ENCODE results near the gene IGLL5. TPM values are rescaled to one million over a fixed set of nuclear protein-coding genes. Genes with fewer than 3 reads are reported as not detected.

Gene IGLL5
- total RNA-seq, 1 donor, result not detected

- DNase-seq (ENCODE audit: low read depth), result no peak
- no peak overlapping the region for H3K4me3 ChIP-seq (ENCODE audit: low read depth, low read length)
- TF ChIP-seq CTCF (IDR thresholded peaks at IDR 0.05; ENCODE audit: insufficient read depth, low read depth, low read length), result no peak
These were observed 27.4 kb downstream of the IGLL5 start for GRCh38 chr22:22914726-22915669.

- no peak for DNase-seq (ENCODE audit: low read depth)
- H3K4me3 ChIP-seq (ENCODE audit: low read depth, low read length), result no peak overlapping the region
- no peak for TF ChIP-seq CTCF (IDR thresholded peaks at IDR 0.05; ENCODE audit: insufficient read depth, low read depth, low read length)
These were observed 28.0 kb downstream of the IGLL5 start for GRCh38 chr22:22915670-22916035.

DNA sequence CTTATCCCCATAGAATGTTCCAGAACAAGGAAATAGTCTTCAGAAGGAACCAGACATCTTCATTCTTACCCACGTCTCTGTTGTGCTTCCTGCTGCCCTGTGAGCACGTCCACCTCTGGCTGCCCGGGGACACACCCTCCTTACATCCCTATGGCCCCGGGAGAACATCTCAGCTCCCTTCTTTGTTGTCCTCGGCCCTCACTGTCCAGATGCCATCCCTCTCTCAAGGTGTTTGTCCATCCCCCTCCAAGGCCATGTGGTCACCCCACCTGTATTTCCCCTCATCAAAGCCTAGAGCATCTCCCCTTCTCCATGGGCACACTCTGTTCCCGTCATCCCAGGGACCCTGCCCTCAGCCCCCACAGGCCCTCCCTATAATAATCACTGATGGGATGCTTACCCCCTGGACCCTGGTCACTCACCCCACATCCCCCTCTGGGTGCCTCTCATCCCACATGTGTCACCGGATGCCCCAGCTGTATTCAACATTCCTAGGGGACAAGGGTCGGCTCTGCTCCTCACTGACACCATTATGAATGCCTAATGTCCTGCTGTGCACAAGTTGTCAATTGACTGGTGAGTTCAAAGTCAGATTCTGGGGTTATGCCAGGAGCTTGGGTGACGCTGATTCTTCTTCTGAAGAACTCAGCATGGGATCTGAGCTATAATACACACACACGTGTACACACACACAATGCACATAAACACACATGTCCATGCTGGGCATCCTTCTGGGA, 28.8 kb downstream of the IGLL5 start:
- DNase-seq (ENCODE audit: low read depth), result no peak
- TF ChIP-seq CTCF (IDR thresholded peaks at IDR 0.05; ENCODE audit: insufficient read depth, low read depth, low read length), result no peak
- H3K4me3 ChIP-seq (ENCODE audit: low read depth, low read length), result no peak overlapping the region

DNA sequence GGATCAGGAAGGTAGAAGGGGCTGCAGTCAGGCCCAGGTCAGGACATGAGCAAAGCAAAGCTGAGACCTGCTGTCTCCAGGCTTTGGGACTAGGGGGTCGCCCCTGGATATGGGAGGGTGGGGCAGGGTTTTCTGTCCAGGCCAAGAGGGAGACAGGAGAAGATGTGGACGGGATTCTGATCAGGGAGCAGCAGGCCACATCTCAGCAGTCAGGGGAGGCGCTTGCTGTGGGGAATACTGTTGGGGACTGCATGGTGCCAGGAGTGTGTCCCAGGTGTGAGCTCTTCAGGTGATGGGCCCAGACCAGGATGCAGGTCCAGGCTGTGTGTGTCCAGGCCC, 29.3 kb downstream of the IGLL5 start:
- DNase-seq (ENCODE audit: low read depth), result no peak
- TF ChIP-seq CTCF (IDR thresholded peaks at IDR 0.05; ENCODE audit: insufficient read depth, low read depth, low read length), result no peak
- H3K4me3 ChIP-seq (ENCODE audit: low read depth, low read length), result no peak overlapping the region

GRCh38 chr22:22917377-22917776, 29.8 kb downstream of the IGLL5 start:
- no peak for TF ChIP-seq CTCF (IDR thresholded peaks at IDR 0.05; ENCODE audit: insufficient read depth, low read depth, low read length)
- no peak for DNase-seq (ENCODE audit: low read depth)
- no peak overlapping the region for H3K4me3 ChIP-seq (ENCODE audit: low read depth, low read length)

- TF ChIP-seq CTCF (IDR thresholded peaks at IDR 0.05; ENCODE audit: insufficient read depth, low read depth, low read length), result no peak
- H3K4me3 ChIP-seq (ENCODE audit: low read depth, low read length), result no peak overlapping the region
- no peak for DNase-seq (ENCODE audit: low read depth)
These were observed 30.8 kb downstream of the IGLL5 start for GRCh38 chr22:22918297-22918965.
